ENCODE data around the gene SPATA20. TPM values are rescaled to one million over a fixed set of nuclear protein-coding genes. Genes with fewer than 3 reads are reported as not detected.

The SPATA20 gene
- total and polyA plus RNA-seq, 2 of the 4 experiments (the other 2 are of a cell fraction) = 17.0 to 35.0 TPM

- H2BK20ac ChIP-seq (ENCODE audit: low read depth, low read length) = no peak overlapping the region
- H3K79me1 ChIP-seq (ENCODE audit: low read depth in 1 of 2, low read length in 2 of 2) = no peaks in the 10 kb centered on the region
- peaks cover 48% of the 10 kb centered on the region for H3K27me3 ChIP-seq (ENCODE audit: control insufficient read depth, insufficient read depth, low read length)
- no peak overlapping the region for H2AK9ac ChIP-seq (replicated peaks; ENCODE audit: low read depth, low read length, poor library complexity)
- no peak overlapping the region for H2BK120ac ChIP-seq (ENCODE audit: low read depth, low read length)
- H3K9ac ChIP-seq (ENCODE audit: low read depth, low read length) = no peak overlapping the region
- H3K27ac ChIP-seq (ENCODE audit: insufficient read depth, low read length) = no peak overlapping the region
- ATAC-seq (ENCODE audit: low read depth) = no peak
- no peak overlapping the region for H3K18ac ChIP-seq (ENCODE audit: low read depth, low read length)
- H3K56ac ChIP-seq (ENCODE audit: extremely low read depth, insufficient read depth, low read length) = no peak overlapping the region
- H2BK15ac ChIP-seq (ENCODE audit: low read depth, low read length) = no peak overlapping the region
- 75% methylated on average over 13 of the region's 19 CpGs; no CpG with 5 or more reads in 1 of the 2 experiments for WGBS, 2 experiments (ENCODE audit: extremely low coverage in 2 of 2, insufficient read length in 1 of 2)
- H4K91ac ChIP-seq (ENCODE audit: insufficient read depth, low read depth, low read length) = no peak overlapping the region
- no peak for TF ChIP-seq RAD21 (IDR thresholded peaks at IDR 0.05; ENCODE audit: low read length)
- TF ChIP-seq MXI1 (IDR thresholded peaks at IDR 0.05; ENCODE audit: borderline replicate concordance, low read depth, low read length) = no peak
- no peak for TF ChIP-seq MAFK (IDR thresholded peaks at IDR 0.05; ENCODE audit: low read depth, low read length)
- no peak for TF ChIP-seq CTCF (conservative IDR thresholded peaks at IDR 0.05; ENCODE audit: low read depth, low read length)
- no peak for TF ChIP-seq BHLHE40 (IDR thresholded peaks at IDR 0.05; ENCODE audit: low read depth, low read length)
- TF ChIP-seq MAZ (IDR thresholded peaks at IDR 0.05; ENCODE audit: borderline replicate concordance, low read depth, low read length) = no peak
- POLR2A ChIA-PET (ENCODE audit: unreplicated experiment) = no interaction called here
- intact Hi-C loops (cut with micrococcal nuclease) (no loop called here), in situ Hi-C loops (cut with MboI; ENCODE audit: low sequenced_read_pairs) (no loop called here), dilution Hi-C loops (cut with HindIII; ENCODE audit: low sequenced_read_pairs, unreplicated experiment) (no loop called here)
- no peak overlapping the region for H2BK5ac ChIP-seq (ENCODE audit: low read depth, low read length, poor library complexity, severe bottlenecking)
- no peak overlapping the region for H2AFZ ChIP-seq (replicated peaks; ENCODE audit: low read length, poor library complexity)
- DNase-seq = no peak
- H3K4me1 ChIP-seq (ENCODE audit: control insufficient read depth, insufficient read depth, low read length) = no peaks in the 10 kb centered on the region
- H3K4me3 ChIP-seq (ENCODE audit: insufficient read depth, low read depth, low read length) = no peak overlapping the region
- H3K9me3 ChIP-seq (ENCODE audit: control insufficient read depth, insufficient read depth, low read length) = no peaks in the 10 kb centered on the region
- no peak overlapping the region for H3K4ac ChIP-seq (ENCODE audit: low read depth, low read length)
- H2AK5ac ChIP-seq (ENCODE audit: low read depth, low read length) = no peak overlapping the region
- no peak overlapping the region for H3K23ac ChIP-seq (ENCODE audit: low read depth, low read length)
- no peak overlapping the region for H3K14ac ChIP-seq (replicated peaks; ENCODE audit: low read depth, low read length)
- no peaks in the 10 kb centered on the region for H3K9me1 ChIP-seq (ENCODE audit: insufficient read depth, low read length)
- H4K20me1 ChIP-seq (ENCODE audit: insufficient read depth, low read length) = no peaks in the 10 kb centered on the region
- H4K8ac ChIP-seq (ENCODE audit: low read depth in 2 of 2, low read length in 2 of 2) = no peak overlapping the region
- H4K5ac ChIP-seq (ENCODE audit: low read depth, low read length) = no peak overlapping the region
- no peaks in the 10 kb centered on the region for H3K36me3 ChIP-seq (ENCODE audit: control insufficient read depth, insufficient read depth, low read length)
- H3K4me2 ChIP-seq (ENCODE audit: low read depth, low read length) = no peak overlapping the region
- BruUV-seq (replicated peaks) = no TSS peak
- CTCF ChIA-PET = no interaction called here
These were observed 24.7 kb downstream of the SPATA20 start for GRCh38 chr17:50571681-50572080.
